Activated T-cell treated with anti-CD3 and anti-CD28 coated beads, Interleukin-2, amount 50 U/mL, for 48 hours (primary cell): ENCODE measurements around the gene CCDC87.
A peak's percentile ranks its signal among the peaks of the same experiment; 100 is the strongest.
"Not testable (repeated sequence)": the region's sequence is repeated elsewhere in the genome, so short reads cannot be mapped to it uniquely, and the experiment has no call there.

Experiments
- DNase-seq, 2 experiments: peaks; one replicate each; pipeline ENCODE4 v3.0.0-alpha.2; 2020

CCDC87 gene

GRCh38 chr11:66614073-66614472 lies 21.2 kb upstream of the CCDC87 start:
- no peak for DNase-seq

DNA sequence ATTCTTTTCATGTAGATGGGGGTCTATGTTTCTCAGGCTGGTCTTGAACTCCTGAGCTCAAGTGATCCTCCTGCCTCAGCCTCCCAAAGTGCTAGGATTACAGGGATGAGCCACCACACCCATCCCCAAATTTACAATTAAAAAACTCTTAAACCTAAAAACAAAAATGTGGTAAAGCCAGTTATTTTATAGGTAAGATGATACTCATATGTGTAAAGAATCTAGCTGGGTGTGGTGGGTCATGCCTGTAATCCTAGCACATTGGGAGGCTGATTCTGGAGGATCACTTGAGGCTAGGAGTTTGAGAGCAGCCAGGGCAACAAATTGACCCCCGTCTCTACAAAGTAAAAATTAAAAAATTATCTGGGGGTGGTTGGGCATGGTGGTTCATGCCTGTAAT lies 19.6 kb upstream of the CCDC87 start:
- no peak for DNase-seq

DNA sequence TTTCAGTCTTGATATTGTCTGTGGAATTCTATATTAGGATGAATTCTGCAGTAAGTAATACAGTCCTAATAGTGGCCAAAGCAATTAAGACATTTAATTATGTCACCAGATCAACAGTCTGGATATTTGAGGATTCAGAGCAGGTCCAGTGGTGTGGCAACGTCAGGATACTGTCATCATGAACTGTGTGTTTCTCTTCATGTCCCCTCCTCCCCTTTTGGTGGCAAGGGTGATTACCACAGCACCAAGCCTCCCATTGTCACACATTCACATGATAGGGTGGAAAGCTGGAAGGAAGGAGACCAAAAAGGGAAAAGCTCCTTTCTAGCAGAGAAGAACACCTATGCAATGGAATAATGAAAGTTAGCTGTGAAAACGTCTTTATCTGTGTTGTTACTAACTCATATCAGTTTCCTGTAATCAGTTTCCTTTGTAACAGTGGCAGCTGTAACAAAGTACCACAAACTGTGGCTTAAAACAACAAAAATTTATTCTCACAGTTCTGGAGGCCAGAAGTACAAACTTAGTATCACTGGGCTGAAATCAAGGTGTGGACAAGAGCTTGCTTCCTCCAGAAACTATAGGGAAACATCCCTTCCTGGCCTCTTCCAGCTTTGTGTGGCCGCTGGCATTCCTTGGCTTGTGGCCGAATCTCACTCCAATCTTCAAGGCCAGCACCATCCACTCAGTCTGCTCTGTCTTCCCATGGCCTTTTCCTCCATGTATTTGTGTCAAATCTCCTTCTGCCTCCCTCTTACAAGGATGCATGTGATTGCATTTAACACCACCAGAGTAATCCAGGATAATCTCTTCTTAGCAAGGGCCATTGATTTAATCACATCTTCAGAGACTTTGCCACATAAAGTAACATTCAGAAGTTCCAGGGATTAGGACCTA lies 17.1 kb upstream of the CCDC87 start:
- DNase-seq, result no peak

- no peak for DNase-seq
Measured at GRCh38 chr11:66607126-66607834, 14.4 kb upstream of the CCDC87 start.

- DNase-seq, result not testable (repeated sequence)
Measured at GRCh38 chr11:66606608-66607007, 13.7 kb upstream of the CCDC87 start.

DNA sequence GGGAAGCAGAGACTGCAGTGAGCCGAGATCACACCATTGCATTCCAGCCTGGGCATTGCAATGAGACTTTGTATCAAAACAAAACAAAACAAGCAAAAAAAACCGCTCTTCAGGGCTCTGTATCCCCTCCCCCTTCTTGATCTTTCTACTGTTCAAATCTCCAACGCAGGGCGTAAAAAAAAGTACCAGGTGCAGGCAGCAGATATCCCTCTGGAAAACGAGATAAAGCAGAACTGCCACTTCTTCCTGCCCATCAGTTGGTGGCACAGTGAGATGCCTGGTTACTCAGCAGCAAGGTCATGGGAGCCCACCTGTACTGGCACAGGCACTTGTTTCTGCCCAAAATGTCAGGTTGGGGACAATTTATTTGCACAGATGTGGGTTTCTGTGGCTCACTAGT lies 11.3 kb upstream of the CCDC87 start:
- no peak for DNase-seq

GRCh38 chr11:66603072-66603471 lies 10.2 kb upstream of the CCDC87 start:
- DNase-seq, result no peak

DNA sequence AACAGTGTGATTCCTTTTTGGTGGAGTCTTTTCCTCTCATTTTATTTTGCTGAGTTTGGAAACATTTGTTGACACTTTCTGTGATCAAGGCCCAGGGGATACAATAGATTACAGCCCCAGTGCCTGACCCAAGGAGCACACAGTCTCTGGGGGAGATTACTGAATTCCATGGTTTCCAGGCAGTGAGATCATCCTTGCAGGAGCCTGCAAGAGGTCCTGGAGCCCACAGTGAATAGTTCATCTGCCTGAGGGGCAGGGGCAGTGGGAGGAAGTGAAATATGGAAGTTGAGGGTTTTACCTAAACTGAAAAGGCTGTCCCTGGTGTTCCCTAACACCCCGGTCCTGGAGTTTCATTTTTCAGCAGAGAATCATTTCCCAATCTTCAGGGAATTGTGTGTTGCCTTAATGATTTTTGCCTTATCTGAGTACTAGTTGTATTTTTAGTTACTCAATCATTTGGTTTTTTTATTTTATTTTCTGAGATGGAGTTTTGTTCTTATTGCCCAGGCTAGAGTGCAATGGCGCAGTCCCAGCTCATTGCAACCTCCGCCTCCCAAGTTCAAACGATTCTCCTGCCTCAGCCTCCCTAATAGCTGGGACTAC lies 7.9 kb upstream of the CCDC87 start:
- no peak for DNase-seq

DNA sequence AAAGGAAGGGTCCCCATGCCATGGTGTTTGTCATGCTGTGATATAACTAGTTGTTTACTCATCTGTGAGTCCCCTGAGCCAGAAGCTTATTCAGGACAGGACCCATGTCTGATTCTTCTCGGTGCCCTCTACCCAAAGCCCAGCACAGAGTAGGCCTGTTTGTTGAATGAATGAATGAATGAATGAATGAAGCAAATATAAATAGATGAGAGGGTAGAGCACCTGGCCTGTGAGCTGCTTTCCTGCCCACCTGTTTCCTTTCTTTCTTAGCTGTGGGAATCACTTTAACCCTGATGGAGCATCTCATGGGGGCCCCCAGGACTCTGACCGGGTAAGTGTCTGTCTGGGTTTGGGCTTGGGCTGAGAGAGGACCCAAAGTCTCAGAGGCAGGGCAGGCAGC lies 7.4 kb upstream of the CCDC87 start:
- DNase-seq, result no peak

GRCh38 chr11:66598993-66599392 lies 6.1 kb upstream of the CCDC87 start:
- no peak for DNase-seq

DNA sequence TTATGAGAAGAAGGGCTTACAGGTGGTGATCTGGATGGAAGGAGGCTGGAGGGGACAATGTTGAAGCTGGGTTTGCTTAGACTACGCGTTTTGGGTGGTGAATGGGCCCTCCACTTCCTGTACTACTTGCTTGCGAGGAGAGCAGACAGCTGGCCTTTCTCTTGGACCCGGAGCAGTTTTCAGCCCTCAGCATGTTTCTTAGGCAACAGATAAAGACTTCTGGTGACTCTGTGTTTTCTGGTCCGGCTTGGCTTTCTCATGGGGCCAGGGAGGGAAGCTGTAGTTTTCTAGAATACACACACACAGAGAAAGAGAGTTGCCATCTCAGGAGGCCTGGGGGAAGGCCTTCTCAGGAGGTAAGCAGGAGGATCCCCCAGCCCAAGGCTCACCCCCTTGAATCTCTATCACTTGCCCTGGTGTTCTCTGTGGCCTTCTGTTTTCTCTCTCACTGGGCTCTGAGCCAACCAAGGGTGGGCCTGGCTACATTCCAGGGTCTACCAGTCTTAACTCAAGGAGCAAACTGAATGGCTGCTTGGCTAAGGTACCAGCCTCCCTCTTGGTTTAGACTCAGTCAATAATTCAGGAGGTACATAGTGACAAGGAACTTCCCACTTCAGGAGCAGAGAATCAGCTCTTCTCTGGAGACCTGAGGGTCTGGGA lies 2.5 kb upstream of the CCDC87 start:
- no peak for DNase-seq

GRCh38 chr11:66593650-66594049 lies 787 bp upstream of the CCDC87 start:
- DNase-seq, result no peak

GRCh38 chr11:66593303-66593635 lies 406 bp upstream of the CCDC87 start:
- no peak for DNase-seq

GRCh38 chr11:66591175-66591574 lies 1.7 kb downstream of the CCDC87 start:
- no peak for DNase-seq

DNA sequence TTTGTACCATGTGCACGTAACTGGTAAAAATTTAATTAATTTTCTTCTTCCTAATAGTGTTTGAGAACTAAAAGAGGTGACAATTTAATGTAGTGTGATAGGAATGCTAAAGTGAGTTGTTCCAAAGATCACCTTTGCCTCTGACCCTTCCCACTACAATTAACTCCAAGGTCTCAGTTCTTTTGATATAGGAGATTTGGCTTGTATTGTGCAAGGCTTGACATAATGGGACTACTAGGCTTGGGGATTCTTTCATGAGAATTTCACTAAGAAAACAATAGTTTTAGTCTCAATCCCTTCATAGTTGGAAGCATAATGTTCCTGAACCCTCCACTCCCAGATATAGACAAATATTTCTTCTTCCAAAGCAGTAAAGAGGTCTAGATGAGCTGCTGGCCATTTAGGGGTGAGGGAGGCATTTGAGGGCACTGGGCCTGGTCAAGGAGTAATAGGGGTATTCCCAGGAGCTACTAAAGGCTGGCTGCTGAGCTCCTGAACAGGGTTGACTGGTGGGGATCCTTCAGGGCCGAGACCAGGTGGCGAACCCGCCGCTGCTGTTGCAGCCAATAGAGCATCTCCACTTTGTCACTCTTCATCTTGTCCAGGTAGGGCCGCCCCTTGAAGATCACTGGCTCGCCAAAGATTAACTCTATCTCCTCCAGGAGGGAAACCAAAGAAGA lies 2.7 kb downstream of the CCDC87 start:
- no peak for DNase-seq

DNA sequence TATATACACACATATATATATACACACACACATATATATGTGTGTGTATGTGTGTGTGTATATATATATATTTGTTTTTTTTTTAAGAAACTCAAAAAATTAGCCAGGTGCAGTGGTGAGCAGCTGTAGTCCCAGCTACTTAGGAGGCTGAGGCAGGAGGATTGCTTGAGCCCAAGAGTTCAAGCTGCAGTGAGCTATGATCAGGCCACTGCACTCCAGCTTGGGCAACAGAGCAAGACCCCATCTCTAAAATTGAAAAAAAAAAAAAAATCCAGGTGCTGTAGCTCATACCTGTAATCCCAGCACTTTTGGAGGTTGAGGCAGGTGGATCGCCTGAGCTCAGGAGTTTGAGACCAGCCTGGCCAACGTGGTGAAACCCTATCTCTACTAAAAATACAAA lies 3.5 kb downstream of the CCDC87 start:
- not testable (repeated sequence) for DNase-seq

DNA sequence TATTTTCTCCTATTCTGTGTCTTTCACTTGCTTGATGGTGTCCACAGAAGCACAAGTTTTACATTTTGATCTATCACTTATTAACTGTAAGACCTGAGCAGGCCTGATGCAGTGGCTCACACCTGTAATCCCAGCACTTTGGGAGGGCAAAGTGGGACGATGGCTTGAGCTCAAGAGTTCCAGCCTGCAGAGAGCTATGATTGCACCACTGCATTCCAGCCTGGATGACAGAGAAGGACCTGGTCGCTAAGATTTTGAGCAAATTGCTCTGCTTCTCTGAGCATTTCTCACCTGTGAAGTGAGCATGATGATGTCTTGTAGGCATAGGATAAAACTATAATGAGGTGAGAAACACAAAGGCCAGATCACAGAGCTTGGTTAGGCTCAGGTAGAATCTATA lies 6.7 kb downstream of the CCDC87 start:
- DNase-seq, result no peak

DNA sequence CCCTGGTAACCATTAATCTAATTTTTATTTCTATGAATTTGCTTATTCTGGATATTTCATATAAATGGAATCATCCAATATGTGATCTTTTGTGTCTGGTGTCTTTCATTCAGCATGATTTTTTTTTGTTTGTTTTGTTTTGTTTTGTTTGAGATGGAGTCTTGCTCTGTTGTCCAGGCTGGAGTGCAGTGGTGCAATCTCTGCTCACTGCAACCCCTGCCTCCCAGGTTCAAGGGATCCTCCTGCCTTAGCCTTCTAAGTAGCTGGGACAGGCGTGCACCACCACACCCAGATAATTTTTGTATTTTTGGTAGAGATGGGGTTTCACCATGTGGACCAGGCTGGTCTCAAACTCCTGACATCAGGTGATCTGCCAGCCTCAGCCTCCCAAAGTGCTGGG lies 7.4 kb downstream of the CCDC87 start:
- not testable (repeated sequence) for DNase-seq

- DNase-seq, result not testable (repeated sequence)
Measured at GRCh38 chr11:66582565-66583147, 10.2 kb downstream of the CCDC87 start.

- DNase-seq, result no peak
Measured at GRCh38 chr11:66581261-66581660, 11.6 kb downstream of the CCDC87 start.

GRCh38 chr11:66580803-66581202 lies 12.1 kb downstream of the CCDC87 start:
- peak in 1 of 2 experiments; percentile 30 for DNase-seq

- peak; percentile 91 for DNase-seq
Measured at GRCh38 chr11:66579017-66579606, 13.8 kb downstream of the CCDC87 start.
